Activated effector memory CD4-positive, alpha-beta T cell treated with anti-CD3 and anti-CD28 coated beads, Interleukin-2, amount 50 U/mL, for 16 hours (primary cell): ENCODE measurements around the gene ZNF580.
A peak's percentile ranks its signal among the peaks of the same experiment; 100 is the strongest.

Experiments
- DNase-seq: peaks from one replicate; pipeline ENCODE4 v3.0.0-alpha.2; 2020

ZNF580 gene

DNA sequence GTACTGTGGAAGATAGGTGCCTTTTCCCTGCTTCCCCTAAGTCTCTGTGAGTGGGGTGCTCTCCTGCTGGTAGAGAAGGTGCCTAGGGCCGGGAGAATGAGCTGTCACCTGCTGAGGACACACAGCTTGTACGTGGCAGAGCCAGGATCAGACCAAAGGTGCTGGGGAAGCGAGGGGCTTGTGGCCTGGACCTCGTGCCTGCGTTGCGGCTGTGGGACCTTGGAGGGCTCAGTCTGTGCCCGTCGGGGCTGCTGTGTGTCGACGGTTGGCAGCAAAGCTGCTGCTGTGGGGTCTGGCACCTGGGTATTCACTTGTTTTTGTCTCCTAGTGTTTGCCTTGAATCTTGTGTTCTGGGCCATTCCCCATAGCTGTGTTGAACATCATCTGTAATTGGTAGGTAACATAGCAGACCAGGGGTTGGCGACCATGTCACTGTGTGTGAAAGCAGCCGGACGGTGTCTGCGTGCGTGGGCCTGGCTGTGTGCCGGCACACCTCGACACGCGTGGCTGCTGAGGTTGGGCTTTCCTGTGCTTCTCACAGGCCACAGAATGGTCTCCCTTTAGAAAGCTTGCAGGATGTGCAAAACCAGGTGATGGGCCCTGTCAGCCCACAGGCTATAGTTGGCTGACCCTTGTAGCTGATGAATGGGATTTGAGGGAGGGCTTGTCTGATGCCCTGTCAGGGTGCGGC, 23.2 kb downstream of the ZNF580 start:
- DNase-seq = no peak

DNA sequence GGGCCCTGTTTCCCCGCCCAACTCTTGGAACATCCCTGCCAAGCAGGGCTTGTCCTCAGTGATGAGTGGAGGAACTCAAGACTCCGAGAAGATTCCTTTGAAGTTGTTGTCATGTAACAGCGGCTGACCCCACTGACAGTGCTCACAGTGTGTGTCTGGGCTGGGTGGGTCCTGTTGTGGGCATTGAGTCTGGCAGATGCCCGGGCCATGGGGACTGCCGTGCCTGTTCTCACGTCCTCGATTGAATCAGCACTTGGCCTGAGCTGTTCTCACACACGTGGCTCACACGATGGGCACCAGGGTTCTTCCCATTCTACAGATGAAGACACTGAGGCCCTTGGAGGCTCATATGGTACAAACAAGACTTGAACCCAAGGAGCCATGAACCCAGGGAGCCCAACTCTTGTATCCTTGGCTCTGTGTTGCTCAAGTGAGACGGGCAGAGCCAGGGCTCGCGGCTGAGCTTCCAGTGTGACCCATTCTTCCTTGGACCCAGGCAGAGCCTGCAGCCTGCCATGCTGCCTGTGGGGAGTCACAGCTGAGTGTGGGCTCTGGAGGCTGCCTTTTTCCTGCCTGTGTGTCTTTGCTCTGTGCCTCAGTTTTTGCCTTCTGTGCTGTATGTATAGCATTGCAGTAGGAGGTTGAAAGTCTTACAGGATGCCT, 25.7 kb downstream of the ZNF580 start:
- DNase-seq = no peak

DNA sequence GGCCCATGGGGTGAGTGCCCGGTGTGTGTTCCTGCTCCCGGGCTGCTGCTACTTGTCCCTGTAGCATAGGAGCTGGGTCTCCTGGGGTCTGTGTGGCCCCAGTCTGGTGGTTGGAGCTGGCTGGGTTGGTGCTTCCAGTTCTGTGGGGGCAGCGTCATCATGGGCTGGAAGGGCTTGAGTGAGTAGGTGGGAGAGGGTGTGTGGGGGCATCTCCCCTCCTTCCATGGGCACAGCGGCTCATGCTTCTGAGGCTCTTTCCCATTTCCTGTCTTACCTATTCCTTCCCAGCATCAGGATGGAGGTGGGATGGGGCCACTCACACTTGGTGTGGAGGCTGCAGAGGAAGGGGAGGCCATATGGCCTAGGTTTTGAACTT, 26.2 kb downstream of the ZNF580 start:
- no peak for DNase-seq

DNA sequence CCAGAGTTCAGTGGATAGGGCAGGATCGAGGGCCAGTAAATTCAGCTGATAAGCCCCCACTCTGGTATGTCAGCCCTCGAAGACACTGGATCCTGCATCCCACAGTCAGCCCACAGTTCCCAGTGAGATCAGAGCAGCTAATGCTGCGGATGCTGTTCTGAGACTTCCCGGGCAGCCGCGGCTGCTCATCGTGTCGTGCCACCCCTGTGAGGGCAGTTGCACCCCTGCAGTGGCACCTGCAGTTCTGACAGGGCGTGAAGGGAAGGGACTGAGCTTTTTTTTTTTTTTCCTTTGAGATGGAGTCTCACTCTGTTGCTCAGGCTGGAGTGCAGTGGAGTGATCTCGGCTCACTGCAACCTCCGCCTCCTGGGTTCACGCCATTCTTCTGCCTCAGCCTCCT, 26.7 kb downstream of the ZNF580 start:
- no peak for DNase-seq

DNA sequence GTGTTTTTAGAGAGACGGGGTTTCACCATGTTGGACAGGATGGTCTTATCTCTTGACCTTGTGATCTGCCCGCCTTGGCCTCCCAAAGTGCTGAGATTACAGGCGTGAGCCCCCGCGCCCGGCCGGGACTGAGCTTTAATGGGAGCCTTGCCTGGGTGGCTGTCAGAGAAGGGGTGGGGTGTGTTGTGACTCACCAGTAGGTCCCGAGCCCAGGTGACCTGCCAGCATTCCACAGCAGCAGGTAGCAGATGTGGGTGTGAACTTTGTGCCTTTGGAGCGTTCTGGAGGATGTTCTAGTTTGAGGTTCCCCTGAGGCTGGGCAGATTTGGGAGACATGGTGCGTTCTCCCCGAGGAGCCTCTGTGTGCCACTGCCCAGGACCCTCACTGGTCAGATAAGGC, 27.2 kb downstream of the ZNF580 start:
- no peak for DNase-seq

DNA sequence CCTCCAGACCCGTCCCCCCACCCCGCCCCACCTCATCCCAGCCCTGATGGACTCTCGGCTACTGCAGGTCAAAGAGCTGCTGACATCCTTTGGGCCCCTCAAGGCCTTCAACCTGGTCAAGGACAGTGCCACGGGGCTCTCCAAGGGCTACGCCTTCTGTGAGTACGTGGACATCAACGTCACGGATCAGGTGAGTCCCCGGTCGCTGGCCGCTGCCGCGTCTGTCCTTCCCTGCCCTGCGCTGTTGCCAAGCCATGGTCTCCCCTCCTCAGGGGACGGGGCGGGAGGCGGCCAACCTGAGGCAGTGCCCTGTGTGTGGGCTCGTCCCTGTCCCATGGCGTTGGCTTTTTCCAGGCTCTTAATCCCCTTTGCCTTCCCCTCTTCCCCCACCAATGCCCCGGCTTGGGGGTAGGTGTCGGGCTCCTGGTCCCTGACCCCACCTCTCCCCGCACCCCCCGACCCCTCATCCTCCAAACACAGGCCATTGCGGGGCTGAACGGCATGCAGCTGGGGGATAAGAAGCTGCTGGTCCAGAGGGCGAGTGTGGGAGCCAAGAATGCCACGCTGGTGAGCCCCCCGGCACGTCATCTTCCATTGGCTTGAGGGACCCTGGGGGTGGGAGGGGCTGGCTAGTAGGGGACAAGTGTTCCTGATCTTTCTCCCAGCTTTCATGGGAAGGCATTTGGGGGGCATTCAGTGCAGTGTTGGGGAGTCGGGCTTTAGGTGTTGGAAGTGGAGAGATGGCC, 28.0 kb downstream of the ZNF580 start:
- no peak for DNase-seq

DNA sequence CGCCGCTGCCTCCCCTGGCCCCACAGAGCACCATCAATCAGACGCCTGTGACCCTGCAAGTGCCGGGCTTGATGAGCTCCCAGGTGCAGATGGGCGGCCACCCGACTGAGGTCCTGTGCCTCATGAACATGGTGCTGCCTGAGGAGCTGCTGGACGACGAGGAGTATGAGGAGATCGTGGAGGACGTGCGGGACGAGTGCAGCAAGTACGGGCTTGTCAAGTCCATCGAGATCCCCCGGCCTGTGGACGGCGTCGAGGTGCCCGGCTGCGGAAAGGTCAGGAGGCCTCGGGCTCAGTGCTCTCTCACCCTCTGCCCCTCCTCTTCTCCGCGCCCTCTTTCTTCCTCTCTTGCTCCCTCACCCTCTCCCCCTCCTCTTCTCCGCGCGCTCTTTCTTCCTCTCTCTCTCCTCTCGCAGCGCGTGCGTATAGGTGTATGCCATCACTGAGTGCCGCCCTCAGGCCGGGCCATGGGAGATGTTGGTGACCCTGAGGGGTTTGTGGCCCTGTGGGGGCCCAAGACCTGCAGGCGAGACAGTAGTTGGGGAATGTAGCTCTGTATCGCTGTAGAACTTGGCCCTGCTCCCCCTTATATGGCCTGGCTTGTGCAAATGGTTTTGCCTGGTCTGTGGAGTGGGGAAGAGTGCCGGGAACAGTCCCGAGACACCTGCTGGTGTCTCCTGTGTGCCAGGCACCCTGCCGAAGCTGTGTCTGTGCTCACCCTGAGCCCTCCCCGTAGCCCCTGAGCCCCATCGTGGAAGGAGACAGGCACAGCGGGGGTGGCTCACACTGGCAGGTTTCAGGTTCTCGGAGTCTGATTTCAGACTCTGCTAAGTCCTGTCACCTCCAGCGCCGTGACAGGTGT, 28.8 kb downstream of the ZNF580 start:
- no peak for DNase-seq

DNA sequence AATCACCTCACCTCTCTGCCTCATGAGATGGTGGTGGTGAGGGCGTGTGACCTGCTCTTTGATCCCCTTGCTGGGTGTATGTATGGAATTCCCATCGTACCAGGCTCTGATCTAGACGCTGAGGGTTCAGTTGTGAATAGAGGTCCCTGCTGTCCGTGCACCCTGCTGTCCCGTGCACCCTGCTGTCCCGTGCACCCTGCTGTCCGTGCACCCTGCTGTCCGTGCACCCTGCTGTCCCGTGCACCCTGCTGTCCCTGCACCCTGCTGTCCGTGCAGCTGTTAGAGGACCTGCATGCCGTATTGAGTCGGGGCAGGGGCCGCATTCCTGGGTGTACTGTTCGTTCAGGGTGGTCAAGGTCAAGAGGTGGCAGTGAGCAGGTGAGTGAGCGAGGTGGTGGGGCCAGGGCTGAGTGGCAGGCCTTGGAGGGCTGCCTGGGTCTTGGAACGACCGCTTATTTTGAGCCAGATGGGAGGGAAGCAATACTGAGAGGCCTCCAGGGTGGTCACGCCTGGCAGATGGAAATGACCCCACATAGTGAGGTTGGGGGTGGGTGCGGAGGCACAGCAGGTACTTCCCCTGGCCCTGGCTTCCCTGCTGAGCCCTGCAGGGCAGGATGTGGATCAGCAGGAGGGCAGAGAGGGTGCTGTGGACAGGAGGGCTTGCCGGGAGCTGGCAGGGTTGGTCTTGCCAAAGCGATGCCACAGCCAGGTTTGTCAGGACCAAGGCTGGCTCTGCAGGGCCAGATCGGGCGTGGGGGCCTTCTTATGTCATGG, 29.7 kb downstream of the ZNF580 start:
- peak; percentile 74 for DNase-seq

DNA sequence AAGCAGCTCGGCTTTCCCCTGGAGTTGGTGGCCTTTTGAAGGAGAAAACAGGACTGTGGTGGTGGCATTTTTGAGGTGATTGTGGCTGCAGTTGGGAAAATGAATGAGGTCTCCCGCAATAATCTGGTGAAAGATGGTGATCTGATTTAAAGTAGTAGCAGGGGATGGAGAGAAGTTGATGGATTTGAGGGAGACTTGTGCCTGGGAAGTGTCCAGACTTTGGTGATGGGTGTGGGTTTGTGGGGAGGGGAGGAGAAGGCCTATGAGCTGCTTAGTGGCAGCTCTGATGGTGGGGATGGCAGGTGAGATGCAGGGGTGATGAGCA, 30.2 kb downstream of the ZNF580 start:
- no peak for DNase-seq

DNA sequence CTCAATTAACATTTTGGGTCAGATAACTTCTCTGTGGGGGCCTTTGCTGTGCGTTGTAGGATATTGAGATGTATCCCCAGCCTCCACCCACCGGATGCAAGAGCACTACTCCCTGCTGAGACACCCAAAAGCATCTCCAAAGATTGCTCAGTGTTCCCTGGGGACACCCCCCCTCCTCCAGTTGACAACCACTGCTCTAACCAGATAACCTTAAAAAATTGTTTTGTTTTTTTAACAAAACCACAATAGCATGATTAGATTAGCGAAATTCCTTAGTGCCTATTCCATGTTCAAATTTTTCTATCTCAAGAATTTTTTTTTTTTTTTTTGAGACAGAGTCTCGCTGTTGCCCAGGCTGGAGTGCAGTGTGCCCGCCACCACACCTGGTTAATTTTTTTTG, 31.6 kb downstream of the ZNF580 start:
- DNase-seq = no peak

DNA sequence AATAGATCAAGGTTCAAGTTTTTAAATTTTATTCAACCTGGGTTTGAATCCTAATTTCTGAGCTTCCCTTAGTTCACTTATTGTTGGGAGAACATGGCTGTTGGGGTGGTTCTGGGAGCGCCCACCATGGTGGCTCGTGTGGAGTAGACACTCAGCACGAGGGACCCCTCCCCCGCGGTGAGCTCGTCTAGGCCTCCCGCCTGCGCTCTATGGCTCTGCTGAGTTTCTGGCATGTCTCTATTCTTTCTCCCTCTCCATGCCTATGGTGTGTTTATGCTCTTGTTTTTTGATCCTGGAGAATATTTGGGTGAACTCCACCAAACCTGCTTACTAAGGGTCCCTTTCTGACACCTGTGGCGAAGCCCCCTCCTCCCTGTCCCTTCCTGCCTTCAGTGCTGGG, 32.7 kb downstream of the ZNF580 start:
- no peak for DNase-seq

DNA sequence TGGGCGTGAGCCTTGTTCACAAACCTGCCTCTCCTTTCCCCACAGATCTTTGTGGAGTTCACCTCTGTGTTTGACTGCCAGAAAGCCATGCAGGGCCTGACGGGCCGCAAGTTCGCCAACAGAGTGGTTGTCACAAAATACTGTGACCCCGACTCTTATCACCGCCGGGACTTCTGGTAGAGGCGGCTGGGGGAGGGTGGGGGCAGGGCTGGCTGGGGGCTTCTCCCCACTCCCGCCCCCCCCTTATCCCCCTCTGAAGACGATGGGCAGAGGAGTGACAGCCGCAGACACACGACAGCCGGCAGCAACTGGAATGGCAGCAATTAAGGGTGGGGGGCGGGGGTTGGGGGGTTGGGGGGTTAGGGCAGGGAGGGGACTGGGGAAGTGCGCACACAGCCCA, 33.1 kb downstream of the ZNF580 start:
- no peak for DNase-seq

DNA sequence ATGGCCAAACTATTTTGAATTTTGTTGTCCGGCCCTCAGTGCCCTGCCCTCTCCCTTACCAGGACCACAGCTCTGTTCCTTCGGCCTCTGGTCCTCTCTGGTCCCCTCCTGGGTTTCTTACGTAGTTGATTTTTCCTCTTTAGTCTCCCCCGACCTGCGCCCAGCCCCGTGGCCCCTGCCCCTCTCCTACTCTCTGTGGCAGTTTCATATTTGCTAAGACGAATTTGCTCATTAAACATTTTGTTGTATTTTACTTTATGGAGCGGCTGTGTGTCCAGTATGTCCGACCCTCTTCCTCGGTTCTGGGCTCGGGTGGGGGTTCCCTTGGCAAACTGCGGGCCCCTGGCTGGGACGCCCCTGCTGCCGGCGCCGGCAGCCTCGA, 33.6 kb downstream of the ZNF580 start:
- no peak for DNase-seq

DNA sequence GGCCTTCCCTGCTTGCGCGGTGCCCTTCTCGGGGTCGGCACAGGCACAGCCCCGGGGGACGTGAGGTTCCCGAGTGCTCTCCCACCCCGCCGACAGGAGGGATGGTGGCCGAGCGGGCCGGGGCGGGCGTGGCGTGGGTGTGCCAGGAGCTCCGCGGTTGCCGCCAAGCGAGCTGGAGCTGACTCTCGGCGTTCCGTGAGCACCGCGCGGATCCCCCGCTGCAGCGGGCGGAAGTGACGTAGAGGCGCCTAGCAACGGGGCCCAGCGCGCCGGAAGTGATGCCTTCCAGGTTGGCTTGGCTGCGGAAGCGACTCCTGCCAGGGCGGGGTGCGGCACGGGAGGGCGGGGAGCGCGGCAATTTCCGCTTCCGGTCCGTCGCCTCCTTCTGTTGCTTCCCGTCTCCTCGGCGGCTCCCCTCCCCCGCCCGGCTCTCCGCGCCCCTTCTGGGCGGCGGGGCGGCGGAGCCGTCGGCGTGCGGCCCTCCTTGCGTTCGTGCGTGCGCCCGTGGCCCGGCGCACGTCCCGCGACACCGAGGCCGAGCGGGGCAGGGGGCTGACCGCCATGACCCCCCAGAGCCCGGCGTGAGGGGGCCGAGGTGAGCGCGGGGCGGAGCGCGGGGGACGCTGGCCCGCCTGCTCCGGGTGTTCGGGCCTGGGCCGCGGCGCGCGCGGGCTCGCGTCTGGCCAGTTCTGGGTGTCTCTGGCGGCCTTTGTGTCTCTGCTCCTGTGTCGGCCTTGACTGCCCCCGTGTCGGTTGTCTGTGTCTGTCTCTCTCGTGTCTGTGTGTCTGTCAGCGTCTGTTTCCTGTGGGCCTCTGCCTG, 34.2 kb downstream of the ZNF580 start, which contains the start of gene EPN1:
Gene EPN1, plus strand, starts transcription at position 386 of the 820 bp plus-strand sequence. CDS start 3,402 bp downstream, outside the sequence.
- peak; percentile 99 for DNase-seq

DNA sequence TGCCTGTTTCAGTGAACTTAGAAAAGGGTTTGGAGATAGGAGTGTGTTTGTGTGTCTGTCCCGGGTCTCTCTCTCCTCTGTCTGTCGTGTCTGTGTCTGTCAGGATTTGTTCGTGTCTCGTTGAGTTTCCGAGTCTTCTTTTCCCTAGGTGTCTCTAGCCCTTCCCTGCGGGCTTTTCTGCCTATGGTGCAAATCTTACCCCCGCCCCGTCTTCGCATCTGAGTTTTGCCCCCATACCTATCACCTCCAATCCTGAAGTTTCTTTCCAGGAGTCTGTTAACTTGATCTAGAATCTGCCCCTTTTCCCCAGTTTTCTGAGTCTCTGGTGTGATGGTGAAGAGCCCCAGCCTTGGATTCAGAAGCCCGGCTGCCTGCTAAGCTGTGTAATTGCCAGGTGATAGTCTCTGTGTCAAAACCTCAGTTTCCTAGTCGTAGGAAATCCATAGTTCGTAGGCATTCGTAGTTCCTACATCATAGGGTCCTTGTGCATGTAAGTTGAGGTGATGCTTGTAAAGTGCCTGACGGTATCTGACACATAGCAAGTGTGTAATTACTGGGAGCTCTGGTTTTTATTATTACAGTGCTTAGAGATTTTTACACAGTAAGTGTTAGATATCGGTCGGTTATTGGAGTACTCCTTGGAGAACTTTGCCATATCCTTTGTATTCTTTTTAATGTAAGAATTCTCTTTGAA, 35.0 kb downstream of the ZNF580 start:
- no peak for DNase-seq

DNA sequence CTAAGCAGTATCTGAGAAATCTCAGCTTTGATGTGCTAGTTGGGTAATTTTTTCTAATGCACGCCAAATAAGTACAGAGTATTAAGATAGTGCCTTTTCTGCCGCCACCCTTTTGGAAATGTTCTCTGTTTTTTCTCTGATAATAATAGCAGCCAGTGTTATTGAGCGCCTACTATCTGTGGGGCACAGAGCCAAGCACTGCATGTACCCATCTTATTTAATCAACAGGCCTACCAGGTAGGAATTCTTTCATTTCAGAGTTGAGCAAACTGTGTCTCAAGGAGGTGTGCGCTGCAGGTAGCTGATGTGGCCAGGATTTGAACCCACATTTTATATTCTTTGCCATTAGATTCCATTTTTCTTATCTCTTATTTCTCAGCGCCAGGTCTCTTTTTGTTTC, 35.6 kb downstream of the ZNF580 start:
- no peak for DNase-seq

DNA sequence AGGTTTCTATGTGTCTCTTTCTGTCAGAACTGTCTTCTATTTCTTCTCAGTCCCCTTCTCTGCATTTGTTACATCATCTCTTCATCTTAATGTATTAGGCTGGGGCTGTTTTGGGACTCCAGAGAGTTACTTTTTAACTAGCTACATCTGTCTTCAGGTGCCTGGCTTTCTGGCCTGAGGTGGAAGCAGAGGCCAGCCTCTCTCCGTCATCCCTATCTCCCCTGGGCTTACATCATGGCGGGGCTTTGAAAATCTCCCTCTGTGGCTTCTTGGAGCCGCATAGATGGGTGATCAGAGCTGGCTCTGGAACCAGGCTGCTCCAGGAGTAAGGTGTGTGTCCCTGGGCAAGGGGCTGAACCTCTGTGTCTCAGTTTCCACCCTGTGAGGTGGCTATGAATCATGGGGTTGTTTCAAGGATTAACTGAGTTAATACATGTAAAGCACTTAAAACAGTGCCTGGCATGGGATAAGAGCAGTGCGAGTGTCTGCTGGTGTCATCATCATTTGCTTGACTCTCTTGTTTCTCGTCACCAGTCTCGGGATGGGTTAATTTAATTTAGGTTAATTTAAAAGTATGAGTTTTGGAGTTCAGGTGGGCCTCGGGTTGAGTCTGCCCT, 36.2 kb downstream of the ZNF580 start:
- no peak for DNase-seq

DNA sequence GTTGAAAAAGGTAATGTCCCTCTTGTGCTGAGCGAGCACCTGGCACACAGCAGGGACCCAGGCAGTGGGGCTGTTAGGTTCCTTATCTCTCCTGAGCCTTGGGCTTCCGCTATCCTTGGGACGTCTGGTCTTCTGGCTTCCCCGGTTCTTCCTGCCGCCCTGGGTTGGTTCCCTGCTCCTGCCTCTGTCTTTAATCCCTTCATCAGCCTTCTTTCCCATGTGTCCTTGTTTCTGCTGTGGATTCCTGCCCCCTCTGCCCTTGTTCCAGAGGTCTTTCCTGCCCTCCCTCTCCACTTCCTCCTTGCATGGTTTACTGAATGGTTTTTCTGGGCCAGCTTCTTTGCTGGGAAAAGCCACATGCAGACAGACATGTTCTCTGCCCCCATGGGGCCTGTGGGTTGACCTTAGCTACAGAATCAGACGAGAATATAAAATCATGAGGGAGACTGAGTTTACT, 36.8 kb downstream of the ZNF580 start:
- DNase-seq = no peak

DNA sequence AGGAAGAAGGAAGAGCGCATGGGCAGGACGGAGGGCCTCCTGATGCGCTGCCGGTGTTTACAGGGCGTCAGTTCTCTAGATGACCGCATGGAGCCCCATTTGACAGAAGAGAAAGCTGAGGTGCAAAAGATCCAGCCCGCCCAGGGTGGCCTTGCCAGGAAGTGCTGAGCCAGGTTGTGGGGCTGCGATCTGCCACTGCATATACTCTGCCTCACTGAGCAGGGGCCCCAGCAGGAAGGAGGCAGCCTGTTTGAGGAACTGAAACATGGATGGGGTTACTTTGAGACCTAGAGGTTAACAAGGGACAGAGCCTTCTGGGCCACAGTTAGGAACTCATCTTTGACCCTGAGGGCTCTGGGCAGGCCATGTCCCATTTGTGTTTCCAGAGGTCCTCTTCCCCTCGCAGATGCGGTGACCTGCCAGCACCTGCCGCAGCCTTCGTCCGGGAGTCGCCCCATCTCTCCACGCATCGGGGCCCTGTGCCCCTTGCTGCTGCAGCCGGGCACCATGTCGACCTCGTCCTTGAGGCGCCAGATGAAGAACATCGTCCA, 37.4 kb downstream of the ZNF580 start:
- no peak for DNase-seq
